GM18499 (cell line): ENCODE results near the gene UVSSA.
"Not testable (repeated sequence)": the region's sequence is repeated elsewhere in the genome, so short reads cannot be mapped to it uniquely, and the experiment has no call there.

Experiments
- ATAC-seq: cut with Tn5 transposase; IDR thresholded peaks from one replicate; pipeline ENCODE4 v1.9.1; 2021; ENCODE audit warnings: moderate number of reproducible peaks; ENCODE audit not compliant: insufficient read depth, unreplicated experiment

UVSSA gene

DNA sequence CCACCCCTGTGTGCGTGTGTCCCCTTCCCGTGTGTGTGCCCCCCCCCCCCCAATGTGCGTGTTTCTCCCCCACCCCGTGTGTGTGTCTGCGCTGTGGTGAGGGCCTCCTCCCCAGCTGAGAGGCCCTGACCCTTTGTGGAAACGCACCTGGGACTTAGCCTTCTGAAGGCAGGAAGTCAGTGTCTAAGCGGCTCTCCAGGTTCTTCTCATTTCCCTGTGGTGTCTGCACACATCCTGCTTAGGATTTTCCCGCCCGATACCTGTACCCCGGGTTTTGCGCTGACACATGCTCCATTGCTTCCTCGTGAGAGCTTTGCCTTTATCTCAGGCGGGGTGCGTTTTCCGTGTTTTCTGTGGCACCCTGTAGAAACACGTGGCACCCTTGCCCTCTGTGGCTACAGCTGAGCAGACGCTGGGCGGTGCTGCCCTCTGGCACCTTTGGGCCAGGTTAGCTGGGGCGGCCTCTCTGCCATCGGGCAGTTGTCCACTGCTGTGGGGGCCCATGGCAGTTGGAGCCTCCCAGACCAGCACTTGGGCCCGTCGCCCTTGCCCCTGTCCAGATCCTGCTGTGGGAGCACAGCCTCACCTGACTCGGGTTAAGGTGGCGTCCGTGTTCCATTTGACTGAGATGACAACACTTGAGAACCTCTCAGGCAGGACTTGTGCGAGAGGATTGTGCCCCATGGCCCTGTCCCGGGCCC lies 31.0 kb upstream of the UVSSA start:
- ATAC-seq: no peak

GRCh38 chr4:1316537-1317168 lies 30.4 kb upstream of the UVSSA start:
- ATAC-seq: no peak

GRCh38 chr4:1317177-1318045 lies 29.6 kb upstream of the UVSSA start:
- ATAC-seq: no peak

- ATAC-seq: no peak
These were observed 29.0 kb upstream of the UVSSA start for GRCh38 chr4:1318046-1318375.

DNA sequence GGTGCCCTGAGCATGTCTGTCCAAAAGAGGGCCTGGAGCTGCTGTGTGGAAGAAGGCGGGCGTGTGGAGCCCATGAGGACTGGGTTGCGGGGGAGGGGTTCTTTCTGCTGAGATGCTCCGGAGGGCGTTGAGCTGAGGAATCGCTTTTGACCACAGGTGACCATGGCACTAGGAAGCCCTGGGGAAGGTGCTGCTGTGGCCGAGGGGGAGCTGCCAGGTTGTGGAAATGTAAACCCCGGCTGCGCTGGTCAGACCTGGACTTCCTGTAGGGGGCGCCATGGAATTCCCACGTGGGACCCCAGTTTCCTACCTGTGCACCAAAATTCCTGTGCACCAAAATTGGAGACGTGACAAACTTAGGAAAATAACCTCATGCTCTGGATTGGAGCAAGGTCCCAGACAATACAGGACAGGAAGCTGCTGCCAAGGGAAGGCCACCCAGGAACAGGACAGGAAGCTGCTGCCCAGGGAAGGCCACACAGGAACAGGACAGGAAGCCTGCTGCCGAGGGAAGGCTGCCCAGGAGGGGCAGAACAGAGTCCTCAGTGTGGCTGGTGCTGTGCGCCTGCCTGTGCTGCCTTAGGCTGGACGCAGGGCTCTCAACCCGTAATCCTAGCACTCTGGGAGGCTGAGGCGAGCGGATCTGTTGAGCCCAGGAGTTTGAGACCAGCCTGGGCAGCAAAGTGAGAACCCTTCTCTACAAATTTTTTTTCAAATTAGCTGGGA lies 28.4 kb upstream of the UVSSA start:
- ATAC-seq: no peak

DNA sequence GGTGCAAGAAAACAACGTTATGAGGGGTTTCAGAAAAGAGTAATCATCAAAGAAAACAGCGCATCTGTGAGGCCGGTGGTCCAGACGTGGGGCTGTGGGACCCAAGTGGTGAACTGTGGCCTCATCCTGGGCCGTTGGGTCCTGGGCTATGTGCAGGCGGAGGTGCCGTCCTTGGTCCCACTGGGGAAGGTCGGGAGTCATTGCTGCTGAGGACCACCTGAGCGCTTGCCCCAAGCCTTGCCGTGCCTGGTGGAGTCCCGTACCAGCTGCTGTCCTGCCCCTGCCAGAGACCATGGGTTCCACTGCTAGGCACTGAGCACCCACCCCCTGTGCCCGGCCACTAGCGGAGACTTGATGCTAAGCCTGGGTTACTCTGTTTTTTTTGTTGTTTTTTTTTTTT lies 25.5 kb upstream of the UVSSA start:
- ATAC-seq: no peak

- no peak for ATAC-seq
These were observed 24.9 kb upstream of the UVSSA start for GRCh38 chr4:1321946-1322650.

GRCh38 chr4:1323280-1323634 lies 23.8 kb upstream of the UVSSA start:
- no peak for ATAC-seq

DNA sequence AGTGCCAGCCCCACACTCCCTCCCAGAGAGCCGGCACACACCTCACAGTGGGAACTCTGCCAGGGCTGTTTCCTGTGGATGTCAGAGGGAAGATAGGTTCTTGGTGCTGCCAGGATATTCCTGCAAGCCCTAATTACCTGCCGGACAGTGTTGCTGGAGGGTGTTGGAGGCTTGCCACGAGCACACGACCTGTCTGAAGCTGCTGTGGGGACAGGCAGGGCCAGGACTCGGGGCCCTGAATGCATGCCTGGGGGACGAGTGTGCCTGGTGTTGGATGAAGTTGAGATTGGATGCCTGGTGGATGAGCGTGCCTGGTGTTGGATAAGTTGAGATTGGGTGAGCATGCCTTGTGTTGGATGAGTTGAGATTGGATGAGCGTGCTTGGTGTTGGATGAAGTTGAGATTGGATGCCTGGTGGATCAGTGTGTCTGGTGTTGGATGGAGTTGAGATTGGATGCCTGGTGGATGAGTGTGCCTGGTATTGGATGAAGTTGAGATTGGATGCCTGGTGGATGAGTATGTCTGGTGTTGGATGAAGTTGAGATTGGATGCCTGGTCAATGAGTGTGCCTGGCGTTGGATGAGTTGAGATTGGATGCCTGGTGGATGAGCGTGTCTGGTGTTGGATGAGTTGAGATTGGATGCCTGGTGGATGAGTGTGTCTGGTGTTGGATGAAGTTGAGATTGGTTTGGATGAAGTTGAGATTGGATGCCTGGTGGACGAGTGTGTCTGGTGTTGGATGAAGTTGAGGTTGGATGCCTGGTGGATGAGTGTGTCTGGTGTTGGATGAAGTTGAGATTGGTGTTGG lies 23.2 kb upstream of the UVSSA start:
- ATAC-seq: no peak

GRCh38 chr4:1324443-1325175 lies 22.4 kb upstream of the UVSSA start:
- ATAC-seq: not testable (repeated sequence)

DNA sequence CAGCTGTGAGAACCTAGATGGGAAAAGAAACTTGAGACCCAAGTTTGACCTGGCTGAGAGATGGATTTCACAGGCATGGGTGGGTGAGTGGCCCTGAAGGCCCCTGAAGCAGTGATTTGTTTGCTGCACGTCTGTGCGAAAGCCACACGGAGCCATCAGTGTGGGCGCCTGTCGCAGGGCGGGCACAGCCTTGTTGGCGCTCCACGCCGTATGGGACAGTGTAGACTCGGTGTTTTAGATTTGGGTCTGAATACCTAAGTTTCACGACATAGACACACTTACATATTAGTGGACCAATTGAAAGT lies 21.9 kb upstream of the UVSSA start:
- ATAC-seq: no peak

- no peak for ATAC-seq
These were observed 21.1 kb upstream of the UVSSA start for GRCh38 chr4:1325681-1326635.

GRCh38 chr4:1326751-1327525 lies 20.1 kb upstream of the UVSSA start:
- ATAC-seq: no peak

DNA sequence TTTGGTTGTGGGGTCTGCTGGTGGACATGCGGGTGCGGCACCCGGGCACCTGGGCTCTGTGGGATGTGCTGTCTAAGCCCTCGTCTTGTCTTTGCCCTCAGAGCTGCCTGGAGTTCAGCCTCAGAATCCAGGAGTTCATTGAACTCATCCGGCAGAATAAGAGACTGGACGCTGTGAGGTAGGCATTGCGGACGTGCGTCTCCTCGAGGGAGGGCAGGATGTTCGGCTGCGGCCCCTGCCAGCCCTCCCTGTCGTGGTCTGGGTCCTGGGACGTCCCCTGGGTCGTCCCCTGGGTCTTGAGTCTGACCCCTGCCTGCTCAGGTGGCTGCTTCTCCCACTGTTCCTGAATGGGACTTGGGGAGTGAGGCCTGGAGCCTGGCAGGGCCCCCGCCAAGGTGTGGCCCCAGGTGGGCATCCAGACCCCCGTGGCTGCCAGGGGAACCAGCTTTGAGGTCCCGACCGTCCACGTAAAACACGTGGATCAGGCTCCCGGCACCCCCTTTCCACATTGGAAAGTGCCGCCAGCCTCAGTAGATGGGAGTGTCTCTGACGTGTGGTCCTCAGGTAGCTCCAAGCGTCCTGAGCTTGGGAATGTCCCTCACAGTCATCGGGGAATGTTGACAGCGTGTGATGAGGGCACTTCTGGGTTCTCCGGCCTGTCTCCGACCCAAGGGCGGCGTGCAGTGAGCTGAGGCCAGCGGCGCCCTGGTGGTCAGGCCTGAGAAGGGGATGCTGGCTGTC lies 19.3 kb upstream of the UVSSA start:
- no peak for ATAC-seq

- ATAC-seq: no peak
These were observed 18.5 kb upstream of the UVSSA start for GRCh38 chr4:1328267-1329155.
